Measurements from ENCODE around the gene RFWD3.

The RFWD3 gene

GRCh38 chr16:74577882-74578366 lies 88.8 kb downstream of the RFWD3 start (continued):
- TF ChIP-seq ZNF654 (tag by site-specific recombination; IDR thresholded peaks at IDR 0.05; ENCODE audit: low read depth) (0 out of 2 replicates have a peak, but pooled peaks have one; percentile 13), ZNF184 (tag by site-specific recombination; IDR thresholded peaks at IDR 0.05) (peak; percentile 74), OSR2 (tag by site-specific recombination; IDR thresholded peaks at IDR 0.05) (peak; percentile 89), ZSCAN23 (tag by site-specific recombination; IDR thresholded peaks at IDR 0.05) (peak; percentile 78; the same call in 1 of the 2 replicates), KLF8 (tag by site-specific recombination; IDR thresholded peaks at IDR 0.05) (peak; percentile 68), ZEB2 (tag by site-specific recombination; IDR thresholded peaks at IDR 0.05) (peak; percentile 98), SP7 (tag by site-specific recombination; IDR thresholded peaks at IDR 0.05) (peak; percentile 82), TCF7L2 (IDR thresholded peaks at IDR 0.05; ENCODE audit: borderline replicate concordance, low read depth, low read length) (peak; percentile 59; the same call in 1 of the 2 replicates), ZNF37A (tag by site-specific recombination; IDR thresholded peaks at IDR 0.05) (no peak), ZNF335 (tag by site-specific recombination; conservative IDR thresholded peaks at IDR 0.05) (peak; percentile 44; the same call in 1 of the 2 replicates), PRDM1 (tag by site-specific recombination; IDR thresholded peaks at IDR 0.05) (no peak), FEZF1 (tag by site-specific recombination; IDR thresholded peaks at IDR 0.05) (peak; percentile 93), YY2 (tag by site-specific recombination; IDR thresholded peaks at IDR 0.05) (no peak), INSM2 (tag by site-specific recombination; IDR thresholded peaks at IDR 0.05) (peak; percentile 95), KLF10 (tag by site-specific recombination; IDR thresholded peaks at IDR 0.05) (peak; percentile 22; the same call in 1 of the 2 replicates), ZBTB1 (tag by site-specific recombination; IDR thresholded peaks at IDR 0.05) (no peak), ZBTB21 (tag by site-specific recombination; IDR thresholded peaks at IDR 0.05) (peak; percentile 68), ZNF19 (tag by site-specific recombination; IDR thresholded peaks at IDR 0.05; ENCODE audit: low read depth) (0 out of 2 replicates have a peak, but pooled peaks have one; percentile 31), ZNF394 (tag by site-specific recombination; IDR thresholded peaks at IDR 0.05; ENCODE audit: borderline replicate concordance) (peak; percentile 63), ZNF830 (tag by site-specific recombination; IDR thresholded peaks at IDR 0.05; ENCODE audit: low read depth) (no peak), SCRT2 (tag by site-specific recombination; IDR thresholded peaks at IDR 0.05) (no peak), ZNF76 (tag by site-specific recombination; IDR thresholded peaks at IDR 0.05; ENCODE audit: borderline replicate concordance, low read depth) (no peak), ZNF610 (tag by site-specific recombination; IDR thresholded peaks at IDR 0.05; ENCODE audit: borderline replicate concordance) (no peak)
- TF ChIP-seq, protein P1, sequence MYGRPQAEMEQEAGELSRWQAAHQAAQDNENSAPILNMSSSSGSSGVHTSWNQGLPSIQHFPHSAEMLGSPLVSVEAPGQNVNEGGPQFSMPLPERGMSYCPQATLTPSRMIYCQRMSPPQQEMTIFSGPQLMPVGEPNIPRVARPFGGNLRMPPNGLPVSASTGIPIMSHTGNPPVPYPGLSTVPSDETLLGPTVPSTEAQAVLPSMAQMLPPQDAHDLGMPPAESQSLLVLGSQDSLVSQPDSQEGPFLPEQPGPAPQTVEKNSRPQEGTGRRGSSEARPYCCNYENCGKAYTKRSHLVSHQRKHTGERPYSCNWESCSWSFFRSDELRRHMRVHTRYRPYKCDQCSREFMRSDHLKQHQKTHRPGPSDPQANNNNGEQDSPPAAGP (tag by site-specific recombination; IDR thresholded peaks at IDR 0.05) = no peak
- TF ChIP-seq, protein P2, sequence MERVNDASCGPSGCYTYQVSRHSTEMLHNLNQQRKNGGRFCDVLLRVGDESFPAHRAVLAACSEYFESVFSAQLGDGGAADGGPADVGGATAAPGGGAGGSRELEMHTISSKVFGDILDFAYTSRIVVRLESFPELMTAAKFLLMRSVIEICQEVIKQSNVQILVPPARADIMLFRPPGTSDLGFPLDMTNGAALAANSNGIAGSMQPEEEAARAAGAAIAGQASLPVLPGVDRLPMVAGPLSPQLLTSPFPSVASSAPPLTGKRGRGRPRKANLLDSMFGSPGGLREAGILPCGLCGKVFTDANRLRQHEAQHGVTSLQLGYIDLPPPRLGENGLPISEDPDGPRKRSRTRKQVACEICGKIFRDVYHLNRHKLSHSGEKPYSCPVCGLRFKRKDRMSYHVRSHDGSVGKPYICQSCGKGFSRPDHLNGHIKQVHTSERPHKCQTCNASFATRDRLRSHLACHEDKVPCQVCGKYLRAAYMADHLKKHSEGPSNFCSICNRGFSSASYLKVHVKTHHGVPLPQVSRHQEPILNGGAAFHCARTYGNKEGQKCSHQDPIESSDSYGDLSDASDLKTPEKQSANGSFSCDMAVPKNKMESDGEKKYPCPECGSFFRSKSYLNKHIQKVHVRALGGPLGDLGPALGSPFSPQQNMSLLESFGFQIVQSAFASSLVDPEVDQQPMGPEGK (tag by site-specific recombination; IDR thresholded peaks at IDR 0.05) = peak; percentile 32; the same call in 1 of the 2 replicates
- TF ChIP-seq, protein P3, sequence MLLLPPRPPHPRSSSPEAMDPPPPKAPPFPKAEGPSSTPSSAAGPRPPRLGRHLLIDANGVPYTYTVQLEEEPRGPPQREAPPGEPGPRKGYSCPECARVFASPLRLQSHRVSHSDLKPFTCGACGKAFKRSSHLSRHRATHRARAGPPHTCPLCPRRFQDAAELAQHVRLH (tag by site-specific recombination; IDR thresholded peaks at IDR 0.05) = peak; percentile 67
- TF ChIP-seq, protein P4, sequence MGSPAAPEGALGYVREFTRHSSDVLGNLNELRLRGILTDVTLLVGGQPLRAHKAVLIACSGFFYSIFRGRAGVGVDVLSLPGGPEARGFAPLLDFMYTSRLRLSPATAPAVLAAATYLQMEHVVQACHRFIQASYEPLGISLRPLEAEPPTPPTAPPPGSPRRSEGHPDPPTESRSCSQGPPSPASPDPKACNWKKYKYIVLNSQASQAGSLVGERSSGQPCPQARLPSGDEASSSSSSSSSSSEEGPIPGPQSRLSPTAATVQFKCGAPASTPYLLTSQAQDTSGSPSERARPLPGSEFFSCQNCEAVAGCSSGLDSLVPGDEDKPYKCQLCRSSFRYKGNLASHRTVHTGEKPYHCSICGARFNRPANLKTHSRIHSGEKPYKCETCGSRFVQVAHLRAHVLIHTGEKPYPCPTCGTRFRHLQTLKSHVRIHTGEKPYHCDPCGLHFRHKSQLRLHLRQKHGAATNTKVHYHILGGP (tag by site-specific recombination; IDR thresholded peaks at IDR 0.05) = 0 out of 2 replicates have a peak, but pooled peaks have one; percentile 39
- TF ChIP-seq, protein P5, sequence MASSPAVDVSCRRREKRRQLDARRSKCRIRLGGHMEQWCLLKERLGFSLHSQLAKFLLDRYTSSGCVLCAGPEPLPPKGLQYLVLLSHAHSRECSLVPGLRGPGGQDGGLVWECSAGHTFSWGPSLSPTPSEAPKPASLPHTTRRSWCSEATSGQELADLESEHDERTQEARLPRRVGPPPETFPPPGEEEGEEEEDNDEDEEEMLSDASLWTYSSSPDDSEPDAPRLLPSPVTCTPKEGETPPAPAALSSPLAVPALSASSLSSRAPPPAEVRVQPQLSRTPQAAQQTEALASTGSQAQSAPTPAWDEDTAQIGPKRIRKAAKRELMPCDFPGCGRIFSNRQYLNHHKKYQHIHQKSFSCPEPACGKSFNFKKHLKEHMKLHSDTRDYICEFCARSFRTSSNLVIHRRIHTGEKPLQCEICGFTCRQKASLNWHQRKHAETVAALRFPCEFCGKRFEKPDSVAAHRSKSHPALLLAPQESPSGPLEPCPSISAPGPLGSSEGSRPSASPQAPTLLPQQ (tag by site-specific recombination; IDR thresholded peaks at IDR 0.05) = no peak
- TF ChIP-seq, protein P6, sequence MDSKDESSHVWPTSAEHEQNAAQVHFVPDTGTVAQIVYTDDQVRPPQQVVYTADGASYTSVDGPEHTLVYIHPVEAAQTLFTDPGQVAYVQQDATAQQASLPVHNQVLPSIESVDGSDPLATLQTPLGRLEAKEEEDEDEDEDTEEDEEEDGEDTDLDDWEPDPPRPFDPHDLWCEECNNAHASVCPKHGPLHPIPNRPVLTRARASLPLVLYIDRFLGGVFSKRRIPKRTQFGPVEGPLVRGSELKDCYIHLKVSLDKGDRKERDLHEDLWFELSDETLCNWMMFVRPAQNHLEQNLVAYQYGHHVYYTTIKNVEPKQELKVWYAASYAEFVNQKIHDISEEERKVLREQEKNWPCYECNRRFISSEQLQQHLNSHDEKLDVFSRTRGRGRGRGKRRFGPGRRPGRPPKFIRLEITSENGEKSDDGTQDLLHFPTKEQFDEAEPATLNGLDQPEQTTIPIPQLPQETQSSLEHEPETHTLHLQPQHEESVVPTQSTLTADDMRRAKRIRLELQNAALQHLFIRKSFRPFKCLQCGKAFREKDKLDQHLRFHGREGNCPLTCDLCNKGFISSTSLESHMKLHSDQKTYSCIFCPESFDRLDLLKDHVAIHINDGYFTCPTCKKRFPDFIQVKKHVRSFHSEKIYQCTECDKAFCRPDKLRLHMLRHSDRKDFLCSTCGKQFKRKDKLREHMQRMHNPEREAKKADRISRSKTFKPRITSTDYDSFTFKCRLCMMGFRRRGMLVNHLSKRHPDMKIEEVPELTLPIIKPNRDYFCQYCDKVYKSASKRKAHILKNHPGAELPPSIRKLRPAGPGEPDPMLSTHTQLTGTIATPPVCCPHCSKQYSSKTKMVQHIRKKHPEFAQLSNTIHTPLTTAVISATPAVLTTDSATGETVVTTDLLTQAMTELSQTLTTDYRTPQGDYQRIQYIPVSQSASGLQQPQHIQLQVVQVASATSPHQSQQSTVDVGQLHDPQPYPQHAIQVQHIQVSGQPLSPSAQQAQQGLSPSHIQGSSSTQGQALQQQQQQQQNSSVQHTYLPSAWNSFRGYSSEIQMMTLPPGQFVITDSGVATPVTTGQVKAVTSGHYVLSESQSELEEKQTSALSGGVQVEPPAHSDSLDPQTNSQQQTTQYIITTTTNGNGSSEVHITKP (tag by site-specific recombination; IDR thresholded peaks at IDR 0.05) = peak; percentile 31; the same call in 1 of the 2 replicates

Data from HEK293 (cell line).